ENCODE measurements around the gene DGCR2. TPM values are rescaled to one million over a fixed set of nuclear protein-coding genes. Genes with fewer than 3 reads are reported as not detected.
"Not testable (repeated sequence)": the region's sequence is repeated elsewhere in the genome, so short reads cannot be mapped to it uniquely, and the experiment has no call there.

The DGCR2 gene
- total and polyA plus RNA-seq, 9 donors = 35.4 to 62.2 (median 53.0) TPM

GRCh38 chr22:19036523-19037273 lies 85.5 kb downstream of the DGCR2 start:
- WGBS (ENCODE audit: insufficient coverage) = 73% methylated on average over 16 of the region's 17 CpGs
- Histone ChIP-seq H3K4me1 (ENCODE audit: control insufficient read depth, insufficient read depth, low read length) (no peaks in the 10 kb centered on the region), H3K4me3 (ENCODE audit: low read length) (no peak overlapping the region), H3K9me3 (replicated peaks; ENCODE audit: control insufficient read depth, low read depth, low read length) (no peaks in the 10 kb centered on the region), H3K27ac (ENCODE audit: low read length) (no peak overlapping the region), H3K27me3 (ENCODE audit: control insufficient read depth, insufficient read depth, low read length) (no peaks in the 10 kb centered on the region), H3K36me3 (ENCODE audit: control insufficient read depth, insufficient read depth, low read length) (peaks cover 48% of the 10 kb centered on the region)
- no peak for DNase-seq

- WGBS (ENCODE audit: insufficient coverage) = 57% methylated on average over 2 of the region's 4 CpGs
- no peaks in the 10 kb centered on the region for H3K9me3 ChIP-seq (replicated peaks; ENCODE audit: control insufficient read depth, low read depth, low read length)
- no peaks in the 10 kb centered on the region for H3K4me1 ChIP-seq (ENCODE audit: control insufficient read depth, insufficient read depth, low read length)
- no peak for DNase-seq
- no peak overlapping the region for H3K27ac ChIP-seq (ENCODE audit: low read length)
- peaks cover 43% of the 10 kb centered on the region for H3K36me3 ChIP-seq (ENCODE audit: control insufficient read depth, insufficient read depth, low read length)
- peaks cover 5% of the 10 kb centered on the region for H3K27me3 ChIP-seq (ENCODE audit: control insufficient read depth, insufficient read depth, low read length)
- no peak overlapping the region for H3K4me3 ChIP-seq (ENCODE audit: low read length)
Measured at GRCh38 chr22:19036229-19036522, 86.0 kb downstream of the DGCR2 start.

GRCh38 chr22:19035474-19036228 lies 86.6 kb downstream of the DGCR2 start:
- WGBS (ENCODE audit: insufficient coverage) = 34% methylated on average over 7 of the region's 14 CpGs
- Histone ChIP-seq H3K27ac (ENCODE audit: low read length) (no peak overlapping the region), H3K36me3 (ENCODE audit: control insufficient read depth, insufficient read depth, low read length) (peaks cover 39% of the 10 kb centered on the region), H3K4me3 (ENCODE audit: low read length) (no peak overlapping the region), H3K4me1 (ENCODE audit: control insufficient read depth, insufficient read depth, low read length) (no peaks in the 10 kb centered on the region), H3K27me3 (ENCODE audit: control insufficient read depth, insufficient read depth, low read length) (peaks cover 9% of the 10 kb centered on the region), H3K9me3 (replicated peaks; ENCODE audit: control insufficient read depth, low read depth, low read length) (no peaks in the 10 kb centered on the region)
- peak; percentile 32 for DNase-seq

- not testable (repeated sequence) for H3K9me3 ChIP-seq (replicated peaks; ENCODE audit: control insufficient read depth, low read depth, low read length); H3K4me3 ChIP-seq (ENCODE audit: low read length); H3K27ac ChIP-seq (ENCODE audit: low read length); DNase-seq; H3K4me1 ChIP-seq (ENCODE audit: control insufficient read depth, insufficient read depth, low read length)
- peaks cover 33% of the 10 kb centered on the region for H3K36me3 ChIP-seq (ENCODE audit: control insufficient read depth, insufficient read depth, low read length)
- H3K27me3 ChIP-seq (ENCODE audit: control insufficient read depth, insufficient read depth, low read length) = peaks cover 15% of the 10 kb centered on the region
- no CpG with 5 or more reads among the region's 6 CpGs for WGBS (ENCODE audit: insufficient coverage)
Measured at GRCh38 chr22:19035126-19035473, 87.1 kb downstream of the DGCR2 start.

- WGBS (ENCODE audit: insufficient coverage) = no CpG with 5 or more reads among the region's 12 CpGs
- H3K27ac ChIP-seq (ENCODE audit: low read length); H3K4me3 ChIP-seq (ENCODE audit: low read length); H3K9me3 ChIP-seq (replicated peaks; ENCODE audit: control insufficient read depth, low read depth, low read length); H3K4me1 ChIP-seq (ENCODE audit: control insufficient read depth, insufficient read depth, low read length); DNase-seq: not testable (repeated sequence)
- Histone ChIP-seq H3K27me3 (ENCODE audit: control insufficient read depth, insufficient read depth, low read length) (peaks cover 16% of the 10 kb centered on the region), H3K36me3 (ENCODE audit: control insufficient read depth, insufficient read depth, low read length) (peaks cover 31% of the 10 kb centered on the region)
Measured at GRCh38 chr22:19034724-19035120, 87.5 kb downstream of the DGCR2 start.

GRCh38 chr22:19034031-19034723 lies 88.0 kb downstream of the DGCR2 start:
- not testable (repeated sequence) for H3K4me1 ChIP-seq (ENCODE audit: control insufficient read depth, insufficient read depth, low read length)
- WGBS (ENCODE audit: insufficient coverage) = no CpG with 5 or more reads among the region's 6 CpGs

GRCh38 chr22:19033568-19033905 lies 88.7 kb downstream of the DGCR2 start:
- DNase-seq; H3K9me3 ChIP-seq (replicated peaks; ENCODE audit: control insufficient read depth, low read depth, low read length); H3K4me3 ChIP-seq (ENCODE audit: low read length); H3K27ac ChIP-seq (ENCODE audit: low read length); H3K4me1 ChIP-seq (ENCODE audit: control insufficient read depth, insufficient read depth, low read length): not testable (repeated sequence)
- H3K27me3 ChIP-seq (ENCODE audit: control insufficient read depth, insufficient read depth, low read length) = peaks cover 23% of the 10 kb centered on the region
- WGBS (ENCODE audit: insufficient coverage) = no CpG with 5 or more reads among the region's 5 CpGs
- peaks cover 19% of the 10 kb centered on the region for H3K36me3 ChIP-seq (ENCODE audit: control insufficient read depth, insufficient read depth, low read length)

More at GRCh38 chr22:19034031-19034723, 88.0 kb downstream of the DGCR2 start:
- not testable (repeated sequence) for H3K9me3 ChIP-seq (replicated peaks; ENCODE audit: control insufficient read depth, low read depth, low read length); H3K27ac ChIP-seq (ENCODE audit: low read length); H3K4me3 ChIP-seq (ENCODE audit: low read length); DNase-seq
- Histone ChIP-seq H3K36me3 (ENCODE audit: control insufficient read depth, insufficient read depth, low read length) (peaks cover 25% of the 10 kb centered on the region), H3K27me3 (ENCODE audit: control insufficient read depth, insufficient read depth, low read length) (peaks cover 17% of the 10 kb centered on the region)

GRCh38 chr22:19032898-19033567 lies 89.2 kb downstream of the DGCR2 start:
- WGBS (ENCODE audit: insufficient coverage) = 84% methylated on average over 8 of the region's 14 CpGs
- not testable (repeated sequence) for H3K27ac ChIP-seq (ENCODE audit: low read length); H3K4me1 ChIP-seq (ENCODE audit: control insufficient read depth, insufficient read depth, low read length); DNase-seq; H3K4me3 ChIP-seq (ENCODE audit: low read length); H3K9me3 ChIP-seq (replicated peaks; ENCODE audit: control insufficient read depth, low read depth, low read length)
- H3K27me3 ChIP-seq (ENCODE audit: control insufficient read depth, insufficient read depth, low read length) = peaks cover 27% of the 10 kb centered on the region
- peaks cover 14% of the 10 kb centered on the region for H3K36me3 ChIP-seq (ENCODE audit: control insufficient read depth, insufficient read depth, low read length)

GRCh38 chr22:19032156-19032785 lies 89.9 kb downstream of the DGCR2 start:
- H3K4me3 ChIP-seq (ENCODE audit: low read length); H3K4me1 ChIP-seq (ENCODE audit: control insufficient read depth, insufficient read depth, low read length); H3K36me3 ChIP-seq (ENCODE audit: control insufficient read depth, insufficient read depth, low read length); H3K27ac ChIP-seq (ENCODE audit: low read length); H3K9me3 ChIP-seq (replicated peaks; ENCODE audit: control insufficient read depth, low read depth, low read length); DNase-seq: not testable (repeated sequence)
- WGBS (ENCODE audit: insufficient coverage) = no CpG with 5 or more reads among the region's 31 CpGs
- H3K27me3 ChIP-seq (ENCODE audit: control insufficient read depth, insufficient read depth, low read length) = peaks cover 28% of the 10 kb centered on the region

GRCh38 chr22:19030889-19031252 lies 91.3 kb downstream of the DGCR2 start:
- DNase-seq; H3K9me3 ChIP-seq (replicated peaks; ENCODE audit: control insufficient read depth, low read depth, low read length); H3K4me1 ChIP-seq (ENCODE audit: control insufficient read depth, insufficient read depth, low read length); H3K4me3 ChIP-seq (ENCODE audit: low read length); H3K36me3 ChIP-seq (ENCODE audit: control insufficient read depth, insufficient read depth, low read length); H3K27ac ChIP-seq (ENCODE audit: low read length): not testable (repeated sequence)
- 85% methylated on average over 4 of the region's 7 CpGs for WGBS (ENCODE audit: insufficient coverage)
- H3K27me3 ChIP-seq (ENCODE audit: control insufficient read depth, insufficient read depth, low read length) = peaks cover 31% of the 10 kb centered on the region
